CD14-positive monocyte (primary cell): ENCODE results near the gene HSPB1. TPM values are rescaled to one million over a fixed set of nuclear protein-coding genes. Genes with fewer than 3 reads are reported as not detected.

Source experiments
- DNase-seq, 3 donors: peaks; one replicate each; pipeline ENCODE4 v3.0.0-alpha.2; 2011 to 2022
- H2AFZ ChIP-seq: 2 replicates; pipeline ENCODE4 v1.6.0; 2012; ENCODE audit warnings: mild to moderate bottlenecking, low read depth, low read length, inconsistent platforms; ENCODE audit not compliant: insufficient read depth, poor library complexity, severe bottlenecking
- H3K27ac ChIP-seq, 2 donors: 1 replicate in 1 of 2; 2 replicates in 1 of 2; pipeline ENCODE4 v1.5.1; 2012 to 2013; ENCODE audit warnings: low read length in 2 of 2, control low read depth in 1 of 2, inconsistent platforms in 1 of 2, low read depth in 1 of 2, mild to moderate bottlenecking in 1 of 2
- H3K27me3 ChIP-seq, 2 donors: one replicate each; pipeline versions ENCODE4 v1.6.0 to v1.6.1; 2011 to 2013; ENCODE audit warnings: low read length in 2 of 2; ENCODE audit not compliant: control insufficient read depth in 2 of 2, insufficient read depth in 2 of 2
- H3K36me3 ChIP-seq, 2 donors: replicated peaks in 1 of 2; 1 replicate in 1 of 2; 2 replicates in 1 of 2; pipeline versions ENCODE4 v1.5.1 to v1.6.1; 2012 to 2013; ENCODE audit warnings: low read length in 2 of 2, control low read depth in 1 of 2, inconsistent platforms in 1 of 2, mild to moderate bottlenecking in 1 of 2; ENCODE audit not compliant: insufficient read depth in 2 of 2, control insufficient read depth in 1 of 2
- H3K4me1 ChIP-seq, 2 donors: 1 replicate in 1 of 2; 2 replicates in 1 of 2; pipeline versions ENCODE4 v1.5.1 to v1.6.1; 2012 to 2013; ENCODE audit warnings: low read length in 2 of 2, control low read depth in 1 of 2, inconsistent platforms in 1 of 2, mild to moderate bottlenecking in 1 of 2, moderate library complexity in 1 of 2; ENCODE audit not compliant: insufficient read depth in 2 of 2, control insufficient read depth in 1 of 2
- H3K4me2 ChIP-seq: replicated peaks from 2 replicates; pipeline ENCODE3; 2012; ENCODE audit warnings: low read length, moderate library complexity, mild to moderate bottlenecking; ENCODE audit not compliant: poor library complexity, severe bottlenecking; ENCODE audit errors: extremely low read depth
- H3K4me3 ChIP-seq, 3 experiments: fragments of 200-600 bp in 1 of 3; sonication (generic) in 1 of 3; replicated peaks in 1 of 3; 1 replicate in 2 of 3; 2 replicates in 1 of 3; pipeline ENCODE4 v1.5.1; 2011 to 2013; ENCODE audit warnings: low read length in 3 of 3, mild to moderate bottlenecking in 3 of 3, control low read depth in 2 of 3, low read depth in 2 of 3, inconsistent platforms in 1 of 3, moderate library complexity in 1 of 3
- H3K79me2 ChIP-seq: 2 replicates; pipeline ENCODE4 v1.6.0; 2012; ENCODE audit warnings: mild to moderate bottlenecking, control low read depth, inconsistent platforms, low read length, moderate library complexity; ENCODE audit not compliant: insufficient read depth
- H3K9ac ChIP-seq: 2 replicates; pipeline ENCODE4 v1.6.0; 2017; ENCODE audit warnings: low read length, mild to moderate bottlenecking; ENCODE audit not compliant: insufficient read depth, poor library complexity, severe bottlenecking
- H3K9me3 ChIP-seq, 2 donors: replicated peaks in 1 of 2; 1 replicate in 1 of 2; 2 replicates in 1 of 2; pipeline versions ENCODE4 v1.5.1 to v1.6.1; 2012 to 2013; ENCODE audit warnings: low read length in 2 of 2, control low read depth in 1 of 2; ENCODE audit not compliant: control insufficient read depth in 1 of 2, insufficient read depth in 1 of 2
- H4K20me1 ChIP-seq: 2 replicates; pipeline ENCODE4 v1.6.0; 2012; ENCODE audit warnings: mild to moderate bottlenecking, low read length, control low read depth, moderate library complexity; ENCODE audit not compliant: insufficient read depth
- H3K27ac Mint-ChIP-seq, 7 donors: one replicate each; pipeline ENCODE4 v1.8.0; 2020; ENCODE audit warnings: mild to moderate bottlenecking in 7 of 7, mixed read lengths in 7 of 7, moderate library complexity in 6 of 7, inconsistent platforms in 2 of 7
- H3K27me3 Mint-ChIP-seq, 3 donors: one replicate each; pipeline ENCODE4 v1.8.0; 2021 to 2022; ENCODE audit warnings: low read depth in 3 of 3, mild to moderate bottlenecking in 3 of 3, mixed read lengths in 3 of 3, moderate library complexity in 3 of 3, inconsistent platforms in 1 of 3
- H3K36me3 Mint-ChIP-seq, 2 donors: one replicate each; pipeline ENCODE4 v1.8.0; 2020; ENCODE audit warnings: mixed read lengths in 2 of 2, inconsistent platforms in 1 of 2, mild to moderate bottlenecking in 1 of 2
- H3K4me1 Mint-ChIP-seq: one replicate; pipeline ENCODE4 v1.8.0; 2020; ENCODE audit warnings: mild to moderate bottlenecking, mixed read lengths
- H3K4me3 Mint-ChIP-seq, 2 donors: one replicate each; pipeline ENCODE4 v1.8.0; 2020; ENCODE audit warnings: mild to moderate bottlenecking in 2 of 2, mixed read lengths in 2 of 2, moderate library complexity in 1 of 2
- H3K9me3 Mint-ChIP-seq, 7 donors: one replicate each; pipeline ENCODE4 v1.8.0; 2020 to 2022; ENCODE audit warnings: mixed read lengths in 7 of 7, mild to moderate bottlenecking in 6 of 7, moderate library complexity in 6 of 7, inconsistent platforms in 2 of 7
- WGBS: methylation state at CpG from one replicate; pipeline ENCODE4 v1.1.5; 2013; ENCODE audit warnings: missing lambda C conversion rate; ENCODE audit not compliant: insufficient coverage; 5-methylcytosine and 5-hydroxymethylcytosine counted together
- intact Hi-C, 2 donors: fragments of 100-400 bp; cut with micrococcal nuclease; formaldehyde crosslinking; loops; one replicate each; pipeline versions ENCODE4 v1.15.0 to v1.15.1; 2023
- polyA minus RNA-seq: library from RNA; depleted of rRNA, polyadenylated mRNA; stranded (reverse); fragments of >200 nt; gene quantifications from 2 replicates; pipeline ENCODE4 v1.2.3, GENCODE V29; 2012
- polyA plus RNA-seq, 3 donors: library from polyadenylated mRNA; depleted of rRNA in 1 of 3; unstranded in 2 of 3; stranded (reverse) in 1 of 3; fragments of 300-500 nt in 2 of 3; fragments of >200 nt in 1 of 3; fragmentation: Illumina TruSeq in 2 of 3; gene quantifications; 1 replicate in 2 of 3; 2 replicates in 1 of 3; pipeline ENCODE4 v1.2.3, GENCODE V29; 2012 to 2021
- total RNA-seq, 12 experiments: library from RNA in 1 of 12; stranded (reverse) in 1 of 12; fragments of 120-200 nt in 1 of 12; gene quantifications; one replicate each; pipeline ENCODE4 v1.2.4 and lab custom pipeline; 2013 to 2026; ENCODE audit warnings: mixed read lengths in 6 of 12, inconsistent platforms in 1 of 12
- TF ChIP-seq, protein P1 (sequence below): fragments of 200-600 bp; IDR thresholded peaks from one replicate; pipeline ENCODE4 v1.8.0; 2022; ENCODE audit warnings: antibody characterized with exemption, mild to moderate bottlenecking

The HSPB1 gene
- 5.2 TPM for total RNA-seq (2013)
- 10 to 100 TPM in 1 of 3 donors, 1 to 10 TPM in 2; 8.3 to 20.7 (median 8.9) TPM for polyA plus RNA-seq
- polyA minus RNA-seq: 6.0 and 8.8 TPM in 2 replicates
- total RNA-seq (lab: John Stamatoyannopoulos, UW): 0.98 to 7.7 (median 2.5) reads per million in 11 experiments

- peak within 1 kb of the TSS in 5 of 7 donors; percentile 9 to 86 (median 54) for H3K27ac Mint-ChIP-seq
- DNase-seq: peak; percentile 21 to 36 (median 24)
- H3K4me3 ChIP-seq: peak within 1 kb of the TSS; percentile 49 to 85 (median 73)
- H3K79me2 ChIP-seq: no peaks in the 10 kb centered on the region
- peak within 1 kb of the TSS; percentile 96 for H3K4me2 ChIP-seq
- H2AFZ ChIP-seq: peak within 1 kb of the TSS; percentile 92
- H3K4me1 Mint-ChIP-seq: peaks cover 15% of the 10 kb centered on the region
- intact Hi-C loops: no loop called here
- H3K9me3 ChIP-seq: no peaks in the 10 kb centered on the region
- H3K9ac ChIP-seq: peak within 1 kb of the TSS; percentile 66
- H4K20me1 ChIP-seq: no peaks in the 10 kb centered on the region
- H3K27me3 Mint-ChIP-seq: peaks cover 5 to 21% (median 8%) of the 10 kb centered on the region in 3 donors
- H3K4me3 Mint-ChIP-seq: peak within 1 kb of the TSS; percentile 92 to 95
- peak within 1 kb of the TSS in 1 of 2 donors; percentile 45 for H3K27ac ChIP-seq
- H3K27me3 ChIP-seq: peaks cover 0 to 7% of the 10 kb centered on the region in 2 donors
- no peaks in the 10 kb centered on the region for H3K9me3 Mint-ChIP-seq
- H3K36me3 Mint-ChIP-seq: no peaks in the 10 kb centered on the region
- H3K4me1 ChIP-seq: peaks cover 21 to 23% of the 10 kb centered on the region in 2 donors
- no peaks in the 10 kb centered on the region for H3K36me3 ChIP-seq
- under 1% methylated on average over 65 of the region's 75 CpGs for WGBS
- TF ChIP-seq, protein P1, sequence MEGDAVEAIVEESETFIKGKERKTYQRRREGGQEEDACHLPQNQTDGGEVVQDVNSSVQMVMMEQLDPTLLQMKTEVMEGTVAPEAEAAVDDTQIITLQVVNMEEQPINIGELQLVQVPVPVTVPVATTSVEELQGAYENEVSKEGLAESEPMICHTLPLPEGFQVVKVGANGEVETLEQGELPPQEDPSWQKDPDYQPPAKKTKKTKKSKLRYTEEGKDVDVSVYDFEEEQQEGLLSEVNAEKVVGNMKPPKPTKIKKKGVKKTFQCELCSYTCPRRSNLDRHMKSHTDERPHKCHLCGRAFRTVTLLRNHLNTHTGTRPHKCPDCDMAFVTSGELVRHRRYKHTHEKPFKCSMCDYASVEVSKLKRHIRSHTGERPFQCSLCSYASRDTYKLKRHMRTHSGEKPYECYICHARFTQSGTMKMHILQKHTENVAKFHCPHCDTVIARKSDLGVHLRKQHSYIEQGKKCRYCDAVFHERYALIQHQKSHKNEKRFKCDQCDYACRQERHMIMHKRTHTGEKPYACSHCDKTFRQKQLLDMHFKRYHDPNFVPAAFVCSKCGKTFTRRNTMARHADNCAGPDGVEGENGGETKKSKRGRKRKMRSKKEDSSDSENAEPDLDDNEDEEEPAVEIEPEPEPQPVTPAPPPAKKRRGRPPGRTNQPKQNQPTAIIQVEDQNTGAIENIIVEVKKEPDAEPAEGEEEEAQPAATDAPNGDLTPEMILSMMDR: no peak
Observed at GRCh38 chr7:76302347-76303201, at the start of gene HSPB1. TSS of gene HSPB1 (plus strand) at chr7:76302673. CDS start at chr7:76302713, 40 bp downstream.

DNA sequence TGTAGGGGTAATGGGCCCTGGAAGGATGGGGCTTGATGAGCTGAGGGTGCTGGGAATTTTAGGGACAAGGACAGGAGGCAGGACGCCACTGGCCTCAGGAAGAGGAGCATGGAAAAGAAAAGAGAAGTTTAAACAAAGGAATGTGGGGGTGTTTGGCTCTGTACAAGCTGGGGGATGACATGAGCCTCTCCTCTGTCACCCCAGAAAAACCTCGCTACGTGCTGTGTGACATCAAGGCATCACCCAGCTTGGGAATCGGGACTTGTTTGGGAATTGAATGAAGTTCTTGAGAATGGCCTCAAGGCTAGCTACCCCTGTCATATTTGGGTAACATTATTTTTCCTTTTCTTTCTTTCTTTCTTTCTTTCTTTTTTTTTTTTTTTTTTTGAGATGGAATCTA, 47.7 kb upstream of the HSPB1 start:
- WGBS: no CpG with 5 or more reads among the region's 4 CpGs

More for the DNA sequence above, 47.7 kb upstream of the HSPB1 start:
- no peak overlapping the region for H2AFZ ChIP-seq
- H3K9me3 ChIP-seq: no peaks in the 10 kb centered on the region
- H4K20me1 ChIP-seq: no peaks in the 10 kb centered on the region
- no peak overlapping the region for H3K27ac Mint-ChIP-seq
- no peaks in the 10 kb centered on the region for H3K4me1 ChIP-seq
- peaks cover 3% of the 10 kb centered on the region for H3K4me1 Mint-ChIP-seq
- DNase-seq: no peak
- H3K36me3 Mint-ChIP-seq: peaks cover 0 to 2% of the 10 kb centered on the region in 2 donors
- TF ChIP-seq, protein P1: no peak
- intact Hi-C loops: no loop called here
- no peak overlapping the region for H3K4me3 ChIP-seq
- H3K9ac ChIP-seq: no peak overlapping the region
- peaks cover 26 to 44% (median 28%) of the 10 kb centered on the region in 3 donors for H3K27me3 Mint-ChIP-seq
- no peak overlapping the region for H3K27ac ChIP-seq
- H3K4me3 Mint-ChIP-seq: no peak overlapping the region
- no peak overlapping the region for H3K4me2 ChIP-seq
- H3K9me3 Mint-ChIP-seq: peaks cover 0 to 12% (median 4%) of the 10 kb centered on the region in 7 donors
- H3K36me3 ChIP-seq: no peaks in the 10 kb centered on the region
- no peaks in the 10 kb centered on the region for H3K79me2 ChIP-seq
- H3K27me3 ChIP-seq: peaks cover 7 to 17% of the 10 kb centered on the region in 2 donors
